AML-193 (cell line): Measurements from ENCODE around the gene SIRT5.

Experiments
- DNase-seq, 2 experiments: peaks; one replicate each; lab custom pipeline; 2025; lab: John Stamatoyannopoulos, UW

SIRT5 gene

DNA sequence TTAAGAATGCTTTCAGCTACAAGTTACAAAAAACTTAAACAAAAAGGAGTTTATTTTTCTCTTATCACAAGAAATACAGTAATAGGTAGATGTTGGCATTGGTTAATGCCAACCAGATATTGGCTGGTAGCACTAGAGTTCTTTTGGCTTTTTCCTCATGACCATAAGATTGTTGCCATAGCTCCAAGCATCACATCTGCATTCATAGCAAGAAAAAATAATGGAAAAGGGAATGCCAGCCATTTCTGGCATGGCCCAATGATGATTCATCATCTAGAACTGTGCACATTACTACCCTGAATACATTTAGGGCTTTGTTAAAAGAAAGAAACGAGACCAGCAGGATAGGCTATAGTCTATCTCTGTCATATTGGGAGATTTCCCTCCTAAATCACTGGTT lies 20.8 kb upstream of the SIRT5 start:
- no peak for DNase-seq

DNA sequence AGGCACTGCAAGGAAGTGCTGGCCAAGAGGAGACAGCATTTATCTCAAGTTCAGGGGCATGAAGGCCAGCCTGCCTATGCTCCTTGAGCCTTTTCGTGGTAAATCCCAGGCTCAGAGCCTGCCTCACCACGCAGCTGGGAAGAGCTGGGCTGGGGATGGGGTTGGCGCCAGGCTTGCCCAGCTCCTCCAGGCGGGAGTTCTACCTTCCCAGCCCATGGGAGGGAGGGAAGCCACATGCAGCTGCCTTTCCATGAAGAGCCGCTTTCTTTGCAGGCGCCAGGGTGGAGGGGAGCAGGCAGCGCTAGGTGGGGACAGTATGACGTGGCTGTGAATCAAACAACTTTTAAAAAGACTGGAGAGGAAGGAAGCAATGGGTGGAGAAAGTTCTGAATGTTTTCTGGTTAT lies 19.5 kb upstream of the SIRT5 start:
- no peak for DNase-seq

DNA sequence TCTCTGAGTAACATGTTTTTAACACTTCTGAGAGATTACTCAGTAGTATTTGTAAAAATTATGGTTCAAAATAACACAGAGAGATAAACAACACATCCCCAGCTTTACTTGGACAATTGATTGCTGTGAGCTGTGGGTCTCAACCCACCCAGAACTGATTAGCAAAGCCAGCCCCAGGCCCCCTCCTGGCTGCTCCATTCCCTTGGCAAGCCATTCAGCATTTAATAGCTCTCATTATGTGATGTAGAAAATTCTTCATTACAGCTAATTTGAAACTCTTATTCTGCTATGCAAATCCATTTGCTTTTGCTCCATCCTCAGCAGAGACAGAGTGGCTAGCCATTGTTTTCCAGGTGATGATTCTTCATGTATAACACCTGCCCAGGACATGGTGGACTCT lies 16.6 kb upstream of the SIRT5 start:
- DNase-seq = no peak

DNA sequence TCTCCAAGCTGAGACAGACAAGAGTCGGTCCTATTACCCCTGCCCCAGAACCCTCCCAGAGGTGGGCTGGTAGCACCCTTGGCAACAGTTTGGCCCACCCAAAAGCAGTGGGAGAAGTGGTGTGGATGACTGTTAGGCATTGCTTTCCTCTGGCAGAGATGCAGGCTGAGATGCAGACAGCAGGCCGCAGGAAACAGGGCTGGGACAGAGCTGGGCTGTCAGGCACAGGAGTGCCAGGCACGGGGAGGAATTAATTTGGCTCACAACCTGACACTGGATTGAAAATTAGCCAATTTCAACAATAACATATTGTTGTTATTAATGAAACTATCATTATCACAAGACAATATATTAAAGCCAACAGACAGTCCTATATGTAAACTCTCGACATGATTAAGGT lies 15.7 kb upstream of the SIRT5 start:
- no peak for DNase-seq

DNA sequence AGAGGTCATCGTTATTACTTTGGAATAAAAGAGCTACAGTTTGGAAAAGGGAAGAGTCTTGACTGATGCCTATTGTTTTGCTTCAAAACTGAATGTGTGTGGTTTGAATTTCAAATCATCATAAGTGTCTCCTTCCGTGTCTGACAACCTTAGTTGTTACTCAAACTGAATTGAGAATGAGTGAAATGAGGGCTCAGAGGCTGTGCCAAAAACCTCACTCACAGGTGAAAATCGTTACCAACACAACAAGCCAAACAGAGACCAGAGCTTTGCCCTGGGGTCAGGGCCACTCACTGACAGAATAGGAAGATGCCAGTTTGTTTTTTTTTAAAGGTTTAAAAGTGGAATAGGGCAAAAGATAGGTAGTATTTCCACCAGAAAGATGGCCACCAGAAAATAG lies 15.2 kb upstream of the SIRT5 start:
- DNase-seq = no peak

DNA sequence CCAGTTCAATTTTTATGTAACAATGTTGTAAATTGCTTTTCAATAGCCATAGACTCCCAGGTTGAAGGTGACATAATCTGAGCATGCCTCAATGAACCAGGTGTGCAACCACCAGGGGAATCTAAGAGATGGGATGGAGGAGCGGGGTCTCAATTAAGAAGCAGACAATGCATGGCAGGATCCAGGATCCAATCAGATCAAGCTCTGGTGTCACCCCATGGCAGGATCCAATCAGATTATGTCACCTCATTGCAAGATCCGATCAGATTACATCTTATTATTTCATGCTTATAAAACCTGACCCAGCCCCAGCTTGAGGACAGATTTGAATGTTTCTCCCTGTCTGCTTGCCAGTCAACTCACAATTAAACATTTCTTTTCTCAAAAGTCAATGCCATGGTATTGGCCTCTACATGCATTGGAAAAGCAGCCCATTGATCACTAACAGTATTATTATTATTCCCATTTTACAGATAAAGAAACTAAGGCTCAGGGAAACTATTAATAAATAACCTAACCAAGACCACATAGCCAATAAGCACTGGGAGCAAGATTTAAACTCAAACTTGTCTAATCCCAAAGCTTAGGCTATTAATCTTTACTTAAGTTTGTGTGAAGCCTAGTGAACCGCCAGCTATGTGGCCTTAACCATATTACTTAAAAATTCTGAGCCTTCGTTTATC lies 14.3 kb upstream of the SIRT5 start:
- DNase-seq = no peak

DNA sequence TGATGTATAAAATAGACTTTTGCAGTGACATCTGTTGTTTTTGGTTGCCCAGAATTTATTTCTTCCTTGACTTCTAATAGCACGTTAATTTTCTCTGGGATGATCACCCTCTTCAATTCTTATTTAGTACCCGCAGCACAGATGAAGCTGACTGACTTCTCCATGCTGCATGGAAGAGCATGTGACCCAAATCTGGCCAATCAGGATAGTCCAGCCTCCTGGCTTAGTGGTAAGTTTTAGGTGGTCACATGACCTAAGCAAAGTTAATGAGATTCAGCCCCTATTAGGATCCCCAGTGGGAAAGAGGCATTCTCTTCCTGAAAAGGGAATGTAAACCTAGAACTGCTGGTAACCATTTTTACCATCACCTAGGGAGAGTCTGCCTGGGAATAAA lies 13.8 kb upstream of the SIRT5 start:
- no peak for DNase-seq

DNA sequence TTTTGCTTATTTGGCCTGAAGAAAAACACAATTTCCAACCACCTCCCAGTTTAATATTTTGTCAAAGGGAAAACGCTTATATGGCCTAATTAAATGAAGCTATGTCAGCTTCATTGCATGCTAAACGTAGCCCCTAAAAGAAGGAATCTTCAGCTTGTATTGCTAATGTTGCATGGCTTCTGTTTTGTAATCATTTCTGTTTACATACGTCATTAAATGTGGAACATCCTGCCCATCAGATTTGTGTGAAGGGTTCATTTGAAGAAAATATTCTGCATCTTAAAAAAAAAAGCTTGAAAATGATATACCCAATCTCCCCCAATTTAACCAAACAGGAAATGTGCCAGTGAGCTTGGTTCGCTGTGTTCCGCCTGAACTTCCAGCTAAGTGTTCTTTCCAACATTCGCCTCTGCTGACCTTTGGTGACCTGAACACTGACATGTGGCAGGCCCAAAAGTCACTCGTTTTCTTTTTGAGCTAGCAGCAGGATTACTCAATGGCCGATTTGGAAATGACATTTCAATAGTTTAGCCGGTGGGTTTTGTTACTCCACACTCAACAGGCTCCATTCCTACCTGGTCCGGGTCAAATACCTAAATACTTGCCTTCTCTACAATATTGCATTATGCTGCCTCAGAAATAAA lies 12.7 kb upstream of the SIRT5 start:
- DNase-seq = no peak

DNA sequence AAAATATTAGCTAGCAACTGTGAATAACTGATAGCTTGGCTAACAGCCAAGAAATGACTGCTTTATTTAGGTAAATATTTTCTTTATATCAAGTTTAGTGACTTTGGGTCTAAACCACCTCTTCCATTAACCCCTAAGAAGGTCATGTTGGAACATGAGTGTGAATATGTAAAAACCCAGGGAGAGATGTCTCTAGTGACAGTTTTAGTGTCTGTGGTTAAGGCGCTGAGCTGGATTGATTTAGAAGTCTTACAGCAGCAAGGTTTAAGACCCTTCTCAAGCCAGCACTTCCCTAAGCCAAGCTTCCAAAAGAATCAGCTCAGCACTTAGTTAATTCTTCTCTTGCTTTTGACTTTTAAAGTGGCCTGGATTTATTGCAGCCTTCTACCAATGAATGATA lies 11.4 kb upstream of the SIRT5 start:
- no peak for DNase-seq

DNA sequence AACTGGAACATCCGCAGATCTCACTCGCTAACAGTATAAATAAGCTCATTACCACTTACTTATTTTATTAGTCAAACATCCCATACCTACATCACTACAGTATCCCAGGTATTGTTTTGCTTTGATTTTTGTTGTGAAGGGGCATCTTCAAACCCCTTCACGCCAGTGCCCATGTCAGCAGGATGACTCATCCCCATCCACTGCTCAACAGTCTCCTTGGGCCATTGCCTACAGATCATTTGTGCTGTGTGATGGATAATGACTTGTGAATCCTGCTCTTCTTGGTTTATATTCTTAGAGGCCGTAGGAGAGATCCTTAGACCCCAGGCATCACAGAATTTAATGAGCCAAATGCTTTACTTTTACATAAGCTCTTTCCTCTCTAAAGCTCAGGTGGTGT lies 8.5 kb upstream of the SIRT5 start:
- DNase-seq = no peak

DNA sequence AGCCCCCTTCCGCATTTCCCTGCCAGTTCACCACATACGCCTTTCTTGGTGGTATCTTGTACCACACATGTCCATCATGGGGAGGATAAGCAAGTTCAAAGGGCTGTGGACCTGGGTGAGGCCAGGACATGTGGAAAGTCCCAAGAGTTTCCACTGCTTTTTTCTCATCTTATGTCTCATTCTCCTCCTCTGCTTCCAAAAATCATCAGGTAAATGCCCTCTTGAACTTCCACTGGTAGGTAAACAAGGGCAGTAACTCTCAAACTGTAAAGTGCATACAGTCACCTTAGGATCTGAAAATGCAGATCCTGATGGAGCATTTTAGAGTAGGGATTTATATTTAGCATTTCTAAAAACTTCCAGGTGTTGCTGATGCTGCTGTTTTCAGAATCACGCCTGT lies 7.9 kb upstream of the SIRT5 start:
- DNase-seq = no peak

DNA sequence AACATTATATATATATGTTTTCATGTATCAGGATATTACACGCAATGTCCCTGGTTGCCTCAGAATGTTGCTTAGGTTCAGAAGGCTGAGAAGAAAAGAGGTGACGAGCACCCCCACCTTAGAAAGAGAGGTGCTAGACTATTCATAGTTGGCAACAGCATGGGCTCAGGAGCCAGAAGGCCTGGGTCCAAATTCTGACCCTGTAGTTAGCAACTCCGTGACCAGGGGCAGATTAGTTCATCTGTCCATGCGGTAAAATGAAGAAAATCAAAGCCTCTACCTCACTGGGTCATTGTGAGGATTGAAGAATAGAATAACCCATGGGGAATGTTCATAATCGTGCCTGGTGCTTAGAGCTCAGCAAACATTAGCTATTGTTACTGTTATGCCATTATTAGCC lies 5.4 kb upstream of the SIRT5 start:
- DNase-seq = no peak

DNA sequence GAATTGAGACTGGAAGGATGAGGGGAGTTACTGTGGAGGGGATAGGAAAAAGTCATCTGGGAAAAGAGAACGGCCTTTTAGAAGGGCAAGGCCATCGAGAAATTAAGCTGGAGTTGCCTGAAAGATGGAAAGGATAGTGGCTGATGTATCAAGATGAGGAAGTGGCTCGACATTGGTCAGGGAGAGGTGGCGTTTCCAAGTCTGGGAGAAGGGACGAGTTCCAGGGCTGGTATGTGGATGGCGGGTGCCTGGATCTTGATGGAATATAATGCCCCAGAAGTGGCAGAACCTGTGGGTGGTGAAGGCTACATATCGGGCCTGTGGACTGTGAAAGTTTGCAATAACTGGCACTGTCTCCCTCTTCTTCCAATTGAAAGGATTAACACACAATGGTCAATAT lies 2.2 kb upstream of the SIRT5 start:
- no peak for DNase-seq

DNA sequence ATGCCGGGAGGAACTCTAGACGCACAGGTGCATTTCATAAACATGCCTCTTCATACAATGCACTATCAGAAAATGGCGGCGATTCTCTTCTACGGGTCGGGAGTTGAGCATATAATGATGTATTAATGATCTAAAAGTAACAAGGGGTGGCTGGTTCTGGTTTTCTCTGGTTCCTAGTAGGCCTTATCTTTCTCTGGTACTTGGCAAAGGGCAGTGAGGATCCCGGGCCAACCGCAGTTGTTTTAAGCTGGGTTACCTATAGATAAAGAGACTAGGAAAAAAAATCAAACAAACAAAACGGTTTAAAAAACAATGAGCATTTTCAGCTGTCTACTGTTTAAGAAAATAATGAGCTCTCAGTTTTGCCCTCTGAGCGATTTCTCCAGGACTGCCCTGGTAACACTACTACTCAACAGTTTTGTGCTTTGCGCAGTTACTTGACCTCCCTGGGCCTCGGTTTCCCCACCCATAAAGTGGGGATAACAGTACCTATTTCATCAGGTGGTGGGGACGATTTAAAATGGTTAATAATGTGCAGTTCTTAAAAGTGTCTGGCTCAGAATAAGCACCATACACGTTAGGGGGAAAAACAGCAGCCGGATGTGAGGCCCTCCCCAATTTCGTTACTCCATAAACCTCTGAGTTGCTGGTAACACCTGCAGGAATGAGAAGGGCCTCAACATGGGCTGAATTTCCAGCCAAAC lies 1.3 kb upstream of the SIRT5 start:
- no peak for DNase-seq

DNA sequence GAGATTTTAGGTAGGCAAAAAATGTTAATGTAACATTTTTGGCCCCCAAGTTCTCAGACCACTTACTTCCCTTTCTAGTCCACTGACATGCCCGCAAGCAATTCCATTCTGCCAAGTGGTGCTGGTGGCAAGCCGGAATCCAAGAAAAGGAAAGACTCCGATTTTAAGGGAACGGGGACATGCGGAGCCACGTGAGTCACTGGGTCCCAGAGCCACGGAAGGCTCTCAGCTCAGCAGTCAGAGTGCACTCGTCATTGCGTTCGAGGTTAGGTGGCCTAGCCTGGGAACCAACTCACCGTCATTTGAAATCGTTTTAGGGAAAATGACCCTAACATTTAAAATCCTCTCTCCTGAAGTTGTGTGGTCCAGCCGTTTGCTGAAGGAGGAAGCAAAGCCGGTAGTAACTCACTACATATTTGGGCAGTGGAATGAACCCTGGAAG lies 711 bp upstream of the SIRT5 start:
- DNase-seq = peak; percentile 50 to 56

DNA sequence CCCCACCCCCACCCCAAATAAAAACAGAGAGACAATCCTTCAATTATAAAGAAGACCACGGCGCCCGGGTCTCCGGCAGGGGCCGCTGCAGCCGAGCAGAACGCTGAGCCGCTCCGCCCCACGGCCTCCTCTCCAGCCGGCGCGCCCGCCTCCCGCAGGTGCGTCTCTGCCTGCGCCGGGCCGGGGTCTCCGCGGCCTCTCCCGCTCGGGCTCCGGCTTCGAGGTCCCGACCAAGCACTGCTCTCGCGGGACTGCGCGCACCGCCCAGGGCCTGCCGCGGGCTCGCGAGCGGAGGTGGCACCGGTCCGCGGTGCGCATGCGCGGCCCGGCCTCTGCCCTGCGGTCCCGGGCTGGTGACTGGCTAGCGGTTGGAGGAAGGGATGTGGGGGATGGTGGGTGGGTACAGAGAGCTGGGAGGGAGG lies 241 bp upstream of the SIRT5 start:
- peak; percentile 88 to 92 for DNase-seq

DNA sequence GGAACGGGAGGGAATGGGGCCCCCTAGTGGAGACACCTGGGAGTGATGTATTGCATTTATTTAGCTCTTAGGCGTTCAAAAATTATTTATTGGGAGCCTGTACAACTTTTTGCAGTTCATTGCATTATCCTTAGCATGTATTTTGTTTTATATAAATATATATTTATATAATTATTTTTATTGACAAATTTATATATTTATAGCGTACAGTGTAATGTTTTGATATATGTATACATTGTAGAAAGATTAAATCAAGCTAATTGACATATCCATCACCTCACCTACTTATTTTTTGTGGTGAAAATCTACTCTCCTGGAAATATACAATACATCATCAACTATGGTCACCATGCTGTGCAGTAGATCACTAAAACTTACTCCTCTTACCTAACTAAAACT lies 975 bp downstream of the SIRT5 start:
- no peak for DNase-seq

DNA sequence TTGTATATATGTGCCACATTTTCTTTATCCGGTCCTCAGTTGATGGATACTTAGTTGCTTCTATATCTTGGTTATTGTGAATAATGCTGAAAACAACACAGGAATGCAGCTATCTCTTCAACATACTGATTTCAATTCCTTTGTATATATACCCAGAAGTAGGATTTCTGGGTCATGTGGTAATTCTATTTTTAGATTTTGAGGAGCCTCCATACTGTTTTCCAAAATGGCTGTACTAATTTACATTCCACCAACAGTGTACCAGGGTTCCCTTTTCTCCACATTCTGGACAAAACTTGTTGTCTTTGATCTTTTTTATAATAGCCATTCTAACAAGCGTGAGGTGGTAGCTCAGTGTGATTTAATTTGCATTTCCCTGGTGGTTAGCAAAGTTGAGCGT lies 1.6 kb downstream of the SIRT5 start:
- no peak for DNase-seq

DNA sequence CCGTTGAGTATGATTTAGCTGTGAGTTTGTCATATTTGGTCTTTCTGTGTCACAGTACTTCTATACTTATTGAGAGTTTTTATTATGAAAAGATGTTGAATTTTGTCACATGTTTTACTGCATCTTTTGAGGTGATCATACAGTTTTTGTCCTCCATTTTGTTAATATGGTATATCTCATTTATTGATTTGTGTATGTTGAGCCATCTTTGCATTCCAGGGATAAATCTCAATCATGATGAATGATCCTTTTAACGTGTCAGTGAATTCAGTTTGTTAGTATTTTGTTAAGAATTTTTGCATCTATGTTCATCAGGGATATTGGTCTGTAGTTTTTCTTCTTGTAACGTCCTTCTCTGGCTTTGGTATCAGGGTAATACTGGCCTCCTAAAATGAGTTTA lies 3.5 kb downstream of the SIRT5 start:
- no peak for DNase-seq

DNA sequence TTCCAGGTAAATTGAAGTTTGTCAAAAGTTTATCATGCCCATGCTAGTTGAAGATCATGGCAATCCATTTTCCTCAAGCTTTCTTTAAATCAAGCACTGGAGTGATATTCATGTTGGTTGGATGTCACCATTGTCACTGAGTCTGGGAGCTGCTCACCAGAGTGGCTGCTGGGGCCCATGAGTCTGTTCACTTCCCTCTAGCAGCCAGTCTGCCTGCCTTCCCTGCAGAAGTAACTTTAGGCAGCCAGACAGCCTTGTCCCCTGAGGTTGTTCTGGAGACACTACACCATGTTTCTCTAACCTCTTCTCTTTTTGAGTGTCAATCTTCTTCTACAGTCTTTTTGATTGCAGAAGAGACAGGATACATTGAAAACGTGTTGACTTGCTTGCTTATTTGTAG lies 5.5 kb downstream of the SIRT5 start:
- peak; percentile 19 to 34 for DNase-seq

DNA sequence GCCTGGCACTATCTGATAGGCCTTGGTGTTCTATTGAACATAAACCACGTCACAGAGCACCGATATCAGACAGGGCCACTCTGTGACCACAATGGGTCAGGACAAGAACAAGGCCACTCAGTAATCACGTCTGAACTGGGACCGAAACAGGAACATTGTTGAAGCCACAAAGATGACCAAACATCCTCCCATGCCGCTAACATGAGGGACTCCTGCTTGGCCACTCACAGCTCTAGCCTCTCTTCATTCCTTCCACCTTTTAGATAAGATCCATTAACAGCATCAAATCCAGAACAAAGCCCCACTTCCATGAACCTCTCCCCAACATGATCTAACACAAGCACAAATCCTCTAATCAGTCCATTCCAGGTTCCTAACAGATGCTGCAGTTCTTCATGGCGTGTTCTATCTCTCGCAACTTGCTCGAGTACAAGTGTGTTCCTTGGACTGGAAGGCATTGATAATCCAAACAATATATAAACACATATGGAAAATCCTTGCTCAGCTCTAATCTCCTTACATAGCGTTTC lies 7.4 kb downstream of the SIRT5 start:
- no peak for DNase-seq

DNA sequence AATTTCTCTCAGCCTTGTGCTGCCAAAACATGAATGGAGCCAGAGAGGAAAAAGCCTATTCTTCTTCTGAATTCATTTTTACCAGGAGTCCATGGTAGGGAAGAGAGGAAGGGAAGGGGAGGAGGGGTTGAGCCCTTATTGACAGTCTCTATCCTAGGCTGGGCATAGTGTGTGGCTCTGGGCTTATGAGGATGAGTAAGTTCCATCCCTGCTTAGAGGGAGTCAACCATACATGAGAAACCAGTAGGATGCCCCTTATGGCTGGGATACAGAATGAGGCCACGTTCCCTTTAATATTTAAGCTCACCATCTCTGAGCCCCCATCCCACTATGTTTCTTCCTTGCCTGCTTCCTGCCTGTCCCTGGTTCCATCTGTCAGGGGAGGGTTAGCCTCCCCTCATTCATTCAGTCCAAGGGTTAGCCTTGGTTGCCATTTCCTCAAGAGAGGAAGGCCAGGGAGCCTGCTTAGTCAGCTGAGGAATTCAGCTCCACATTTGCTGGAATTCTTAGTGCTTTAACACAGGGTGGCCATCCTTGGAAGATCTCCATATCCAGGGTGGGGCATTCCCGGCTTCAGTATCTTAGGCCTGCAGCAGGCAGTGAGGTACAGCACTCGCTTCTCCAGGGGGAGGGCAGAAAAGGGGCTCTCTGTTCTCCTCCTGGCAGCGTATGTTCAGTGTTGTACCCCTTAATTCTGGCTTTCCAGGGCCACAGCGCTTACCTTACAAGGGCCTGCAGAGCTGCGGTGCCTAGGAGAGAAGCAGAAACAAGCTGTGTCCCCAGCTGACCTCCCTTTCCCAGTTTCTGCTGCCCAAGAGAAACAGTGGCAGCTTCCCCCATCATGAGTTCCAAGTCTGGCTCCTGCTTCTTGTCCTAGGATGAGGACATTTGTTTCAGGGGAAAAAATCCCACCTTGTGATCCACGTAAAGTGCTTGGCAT lies 12.5 kb downstream of the SIRT5 start:
- no peak for DNase-seq
